GM20000 (cell line): ENCODE results near the gene ERCC6.

Experiments
- DNase-seq: peaks from one replicate; pipeline ENCODE4 v3.0.0; 2012; ENCODE audit warnings: low spot score
- CTCF ChIP-seq: IDR thresholded peaks from 2 replicates; pipeline ENCODE4 v1.5.1; 2012; ENCODE audit warnings: mild to moderate bottlenecking, control low read depth; ENCODE audit errors: extremely low read depth, missing control alignments

ERCC6 gene

DNA sequence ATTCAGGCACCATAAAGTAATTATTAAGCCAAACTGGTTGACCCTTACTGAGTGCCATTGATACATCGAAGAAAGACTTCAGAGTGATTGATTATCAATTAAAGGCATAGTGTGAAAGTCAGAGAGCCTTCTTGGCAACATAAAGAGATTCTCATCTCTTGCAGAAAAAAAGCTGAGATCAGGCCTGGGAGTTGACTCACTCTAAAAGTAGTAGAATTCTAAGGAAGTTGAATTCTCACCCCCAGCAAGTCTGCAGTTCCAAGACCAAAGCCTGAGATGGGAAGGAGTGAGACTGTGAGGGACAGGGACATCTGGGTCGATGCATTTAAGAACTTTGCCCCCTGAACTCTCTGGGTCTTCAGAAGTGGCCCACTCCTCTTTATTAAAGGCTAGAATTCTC, 21.6 kb upstream of the ERCC6 start:
- TF ChIP-seq CTCF: no peak
- DNase-seq: no peak

DNA sequence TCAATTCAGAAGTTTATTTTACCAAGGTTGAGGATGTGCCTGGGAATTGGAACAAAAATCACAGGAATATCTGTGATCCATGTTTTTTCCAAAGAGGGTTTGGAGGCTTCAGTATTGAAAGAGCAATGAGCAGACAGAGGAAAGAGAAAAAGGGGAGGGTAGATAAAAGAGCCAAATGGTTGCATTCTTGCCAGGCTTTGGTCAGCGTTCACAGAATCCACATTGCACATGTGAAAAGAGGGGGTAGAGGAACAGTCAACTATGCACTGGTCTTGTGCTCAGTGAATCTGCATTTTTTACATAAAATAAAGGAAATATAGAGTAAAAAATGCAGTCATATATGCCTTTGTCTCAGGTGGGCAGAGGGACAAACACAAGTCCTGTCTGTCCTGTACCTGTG, 20.6 kb upstream of the ERCC6 start:
- no peak for TF ChIP-seq CTCF
- DNase-seq: no peak

- DNase-seq: no peak
- no peak for TF ChIP-seq CTCF
Measured at GRCh38 chr10:49558190-49558589, 19.3 kb upstream of the ERCC6 start.

DNA sequence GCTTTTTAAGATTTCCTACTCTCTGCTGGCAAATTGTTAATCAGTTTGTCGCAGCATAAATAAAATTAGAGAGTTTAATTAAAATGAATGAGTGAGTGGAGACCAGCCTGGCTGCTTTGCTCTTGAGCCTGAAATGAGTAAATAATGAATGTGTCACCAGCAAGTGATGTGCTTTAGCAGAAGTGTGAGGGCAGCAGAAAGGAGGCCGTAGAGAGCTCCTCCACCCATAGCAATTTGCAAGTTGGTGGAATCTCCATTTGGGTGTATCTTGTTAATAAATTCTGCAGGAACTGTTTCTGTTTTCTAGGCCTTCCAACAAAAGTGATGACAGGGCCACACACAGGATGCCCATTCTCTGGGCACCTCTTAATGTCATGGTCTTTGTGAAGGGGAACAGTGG, 18.8 kb upstream of the ERCC6 start:
- TF ChIP-seq CTCF: no peak
- no peak for DNase-seq

- no peak for DNase-seq
- TF ChIP-seq CTCF: no peak
Measured at GRCh38 chr10:49556723-49557122, 17.8 kb upstream of the ERCC6 start.

DNA sequence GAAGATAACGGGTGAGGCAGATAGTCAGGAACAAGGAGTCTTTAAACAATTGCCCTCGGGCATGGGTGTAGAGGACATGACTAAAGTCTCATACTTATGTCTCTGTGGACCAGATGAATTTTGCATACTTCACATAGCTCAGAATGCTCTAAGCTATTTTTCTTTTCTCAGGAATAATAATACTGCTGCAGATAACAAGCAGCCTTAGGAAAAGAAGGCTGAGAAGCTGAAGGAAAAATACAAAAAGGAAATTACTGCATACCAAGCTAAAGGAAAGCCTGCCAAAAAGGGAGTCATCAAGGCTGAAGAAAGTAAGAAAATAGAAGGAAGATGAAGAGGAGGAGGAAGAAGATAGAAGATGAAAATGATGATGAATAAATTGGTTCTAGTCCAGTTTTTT, 13.4 kb upstream of the ERCC6 start:
- TF ChIP-seq CTCF: no peak
- no peak for DNase-seq

DNA sequence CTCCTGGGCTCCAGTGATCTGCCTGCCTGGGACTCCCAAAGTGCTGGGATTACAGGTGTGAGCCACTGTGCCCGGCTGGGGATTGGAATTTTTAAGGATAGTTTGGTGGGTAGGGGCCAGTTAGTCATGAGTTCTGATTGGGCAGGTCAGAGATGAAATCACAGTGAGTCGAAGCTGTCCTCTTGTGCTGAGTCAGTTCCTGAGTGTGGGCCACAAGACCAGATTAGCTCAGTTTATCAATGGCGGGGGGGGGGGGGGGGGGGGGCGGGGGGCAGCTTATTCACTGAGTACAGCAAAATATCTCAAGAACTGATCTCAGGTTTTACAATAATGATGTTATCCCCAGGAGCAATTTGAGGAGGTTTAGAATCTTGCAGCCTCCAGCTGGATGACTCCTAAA, 11.6 kb upstream of the ERCC6 start:
- TF ChIP-seq CTCF: no peak
- DNase-seq: no peak
